Mesenchymal stem cell (in vitro differentiated cells and primary cell): ENCODE measurements around the gene BMPR1B.

Experiments used
- DNase-seq: peaks from one replicate; pipeline ENCODE4 v3.0.0-alpha.2; 2013
- H2AFZ ChIP-seq: one replicate; pipeline ENCODE4 v1.6.1; 2013; ENCODE audit warnings: low read depth, mild to moderate bottlenecking, control low read depth, inconsistent platforms, low read length, moderate library complexity
- H2AK5ac ChIP-seq: 2 replicates; pipeline ENCODE4 v1.6.1; 2013; ENCODE audit warnings: low read length, moderate library complexity, mild to moderate bottlenecking, inconsistent platforms; ENCODE audit not compliant: severe bottlenecking
- H2BK120ac ChIP-seq: one replicate; pipeline ENCODE4 v1.6.1; 2013; ENCODE audit warnings: low read depth, mild to moderate bottlenecking, inconsistent platforms, low read length, moderate library complexity
- H2BK12ac ChIP-seq, 2 experiments: one replicate each; pipeline ENCODE4 v1.6.1; 2013; ENCODE audit warnings: inconsistent platforms in 2 of 2, low read length in 2 of 2, mild to moderate bottlenecking in 2 of 2, moderate library complexity in 2 of 2, control low read depth in 1 of 2
- H2BK15ac ChIP-seq: one replicate; pipeline ENCODE4 v1.6.1; 2013; ENCODE audit warnings: mild to moderate bottlenecking, low read depth, inconsistent platforms; ENCODE audit not compliant: poor library complexity, severe bottlenecking
- H2BK5ac ChIP-seq: 2 replicates; pipeline ENCODE4 v1.6.1; 2013; ENCODE audit warnings: low read depth, mild to moderate bottlenecking, low read length, control low read depth, inconsistent platforms; ENCODE audit not compliant: poor library complexity, severe bottlenecking
- H3K14ac ChIP-seq, 2 experiments: one replicate each; pipeline ENCODE4 v1.6.1; 2013; ENCODE audit warnings: inconsistent platforms in 2 of 2, low read length in 2 of 2, control low read depth in 1 of 2, mild to moderate bottlenecking in 1 of 2, moderate library complexity in 1 of 2
- H3K18ac ChIP-seq, 2 experiments: one replicate each; pipeline ENCODE4 v1.6.1; 2013; ENCODE audit warnings: inconsistent platforms in 2 of 2, low read length in 2 of 2, control low read depth in 1 of 2, low read depth in 1 of 2, mild to moderate bottlenecking in 1 of 2
- H3K23ac ChIP-seq, 2 experiments: one replicate each; pipeline ENCODE4 v1.6.1; 2013; ENCODE audit warnings: inconsistent platforms in 2 of 2, low read length in 2 of 2, mild to moderate bottlenecking in 2 of 2, moderate library complexity in 2 of 2, control low read depth in 1 of 2
- H3K27ac ChIP-seq: 2 replicates; pipeline ENCODE4 v1.5.1; 2013; ENCODE audit warnings: mild to moderate bottlenecking, moderate library complexity, low read length, control low read depth, inconsistent platforms; ENCODE audit not compliant: poor library complexity, severe bottlenecking
- H3K27me3 ChIP-seq, 2 experiments: 2 replicates each; pipeline versions ENCODE4 v1.6.1 to v1.7.0; 2013; ENCODE audit warnings: low read length in 2 of 2, mild to moderate bottlenecking in 2 of 2, moderate library complexity in 2 of 2, control low read depth in 1 of 2, inconsistent platforms in 1 of 2; ENCODE audit not compliant: control insufficient read depth in 1 of 2, insufficient read depth in 1 of 2
- H3K36me3 ChIP-seq, 2 experiments: 2 replicates each; pipeline versions ENCODE4 v1.6.1 to v1.7.0; 2013; ENCODE audit warnings: low read length in 2 of 2, control low read depth in 1 of 2, inconsistent platforms in 1 of 2, low read depth in 1 of 2, mild to moderate bottlenecking in 1 of 2; ENCODE audit not compliant: insufficient read depth in 2 of 2, control insufficient read depth in 1 of 2
- H3K4ac ChIP-seq, 2 experiments: one replicate each; pipeline ENCODE4 v1.6.1; 2013; ENCODE audit warnings: inconsistent platforms in 2 of 2, low read length in 2 of 2, mild to moderate bottlenecking in 2 of 2, moderate library complexity in 2 of 2, control low read depth in 1 of 2, low read depth in 1 of 2
- H3K4me1 ChIP-seq: 2 replicates; pipeline ENCODE4 v1.6.1; 2013; ENCODE audit warnings: low read depth, low read length, control low read depth; ENCODE audit not compliant: control insufficient read depth, insufficient read depth
- H3K4me2 ChIP-seq: 2 replicates; pipeline ENCODE4 v1.6.1; 2013; ENCODE audit warnings: low read length, mild to moderate bottlenecking, inconsistent platforms; ENCODE audit not compliant: poor library complexity, severe bottlenecking
- H3K4me3 ChIP-seq, 2 experiments: 2 replicates each; pipeline versions ENCODE4 v1.5.1 to v1.7.0; 2013; ENCODE audit warnings: low read length in 2 of 2, mild to moderate bottlenecking in 2 of 2, control low read depth in 1 of 2, low read depth in 1 of 2; ENCODE audit not compliant: insufficient read depth in 1 of 2
- H3K79me1 ChIP-seq: replicated peaks from 2 replicates; pipeline ENCODE4 v1.6.1; 2013; ENCODE audit warnings: mild to moderate bottlenecking, control low read depth, low read length, inconsistent platforms; ENCODE audit not compliant: poor library complexity, severe bottlenecking
- H3K9ac ChIP-seq: 2 replicates; pipeline ENCODE4 v1.7.0; 2013; ENCODE audit warnings: mild to moderate bottlenecking, low read length, moderate library complexity
- H3K9me3 ChIP-seq: 2 replicates; pipeline ENCODE4 v1.7.0; 2013; ENCODE audit warnings: mild to moderate bottlenecking, low read length; ENCODE audit not compliant: control insufficient read depth
- H4K8ac ChIP-seq: one replicate; pipeline ENCODE4 v1.6.1; 2013; ENCODE audit warnings: inconsistent platforms, mild to moderate bottlenecking, low read length, moderate library complexity
- H4K91ac ChIP-seq: one replicate; pipeline ENCODE4 v1.6.1; 2013; ENCODE audit warnings: mild to moderate bottlenecking, low read length, inconsistent platforms
- WGBS: methylation state at CpG from one replicate; pipeline ENCODE4 v1.1.7; 2013; ENCODE audit warnings: mixed read lengths; 5-methylcytosine and 5-hydroxymethylcytosine counted together

The BMPR1B gene

DNA sequence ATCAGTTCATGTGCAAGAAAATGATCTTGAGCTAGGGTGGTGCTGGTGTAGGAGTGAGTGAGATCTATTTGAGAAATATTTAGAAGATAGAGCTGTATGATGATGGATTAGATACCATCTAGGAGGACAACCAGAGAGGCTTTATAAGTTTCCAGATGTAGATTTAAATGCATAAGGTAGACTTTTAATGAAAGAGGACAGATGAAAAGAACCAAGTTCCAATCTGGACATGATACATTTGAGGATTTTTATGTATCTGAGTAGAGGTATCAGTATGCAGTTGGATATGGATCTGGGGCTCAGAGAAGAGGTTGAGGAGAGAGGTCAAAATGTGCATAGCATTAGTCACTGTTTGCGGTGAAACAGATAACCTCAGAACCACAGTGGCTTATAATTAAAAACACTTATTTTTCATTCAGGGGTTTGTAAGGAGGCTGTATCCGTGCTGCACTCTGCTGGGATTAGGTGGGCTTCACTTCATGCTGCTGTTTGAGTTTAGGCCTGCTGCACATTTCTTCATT lies 348.7 kb downstream of the BMPR1B start:
- H3K4me2 ChIP-seq, result no peak overlapping the region
- H2BK12ac ChIP-seq, result no peak overlapping the region
- no peak overlapping the region for H3K9ac ChIP-seq
- no peak overlapping the region for H3K14ac ChIP-seq
- H3K79me1 ChIP-seq, result no peaks in the 10 kb centered on the region
- no peak overlapping the region for H2AK5ac ChIP-seq
- no peak overlapping the region for H2AFZ ChIP-seq
- H3K27ac ChIP-seq, result no peak overlapping the region
- no peak overlapping the region for H4K8ac ChIP-seq
- H2BK15ac ChIP-seq, result no peak overlapping the region
- H4K91ac ChIP-seq, result no peak overlapping the region
- no peak overlapping the region for H2BK5ac ChIP-seq
- no peak overlapping the region for H2BK120ac ChIP-seq
- no peak overlapping the region for H3K23ac ChIP-seq
- no peaks in the 10 kb centered on the region for H3K9me3 ChIP-seq
- no peak for DNase-seq
- H3K4me1 ChIP-seq, result no peaks in the 10 kb centered on the region
- no peak overlapping the region for H3K4ac ChIP-seq
- no peak overlapping the region for H3K18ac ChIP-seq
- no peaks in the 10 kb centered on the region for H3K36me3 ChIP-seq
- H3K27me3 ChIP-seq, result no peaks in the 10 kb centered on the region
- no peak overlapping the region for H3K4me3 ChIP-seq
- 100% methylated on average over 1 of the region's 2 CpGs for WGBS

DNA sequence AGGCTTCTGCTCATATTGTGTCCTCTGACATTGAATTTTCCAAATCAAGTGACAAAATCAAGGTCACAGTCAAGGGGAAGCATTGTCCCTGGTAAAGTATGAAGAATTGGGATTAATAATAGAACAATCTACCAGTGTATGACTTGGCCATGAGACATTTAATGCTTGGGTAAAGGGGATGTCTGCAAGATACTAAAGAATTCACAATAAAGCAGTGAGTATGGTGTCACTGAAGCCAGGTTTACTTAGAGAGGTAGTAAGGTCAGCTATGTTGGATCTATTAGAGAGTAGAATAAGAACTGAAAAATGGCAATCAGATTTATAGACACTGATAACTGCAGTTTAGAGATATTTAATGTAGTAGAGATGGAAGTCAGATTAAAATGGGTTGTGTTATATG lies 349.2 kb downstream of the BMPR1B start:
- H2BK15ac ChIP-seq, result no peak overlapping the region
- no peak for DNase-seq
- H3K4me2 ChIP-seq, result no peak overlapping the region
- no peak overlapping the region for H3K27ac ChIP-seq
- H4K91ac ChIP-seq, result no peak overlapping the region
- no peak overlapping the region for H3K4me3 ChIP-seq
- no peak overlapping the region for H3K9ac ChIP-seq
- no peaks in the 10 kb centered on the region for H3K27me3 ChIP-seq
- H3K36me3 ChIP-seq, result peaks cover 0 to under 1% of the 10 kb centered on the region in 2 experiments
- no peak overlapping the region for H2BK5ac ChIP-seq
- H3K23ac ChIP-seq, result no peak overlapping the region
- no peak overlapping the region for H3K18ac ChIP-seq
- no peak overlapping the region for H2BK120ac ChIP-seq
- no peak overlapping the region for H2BK12ac ChIP-seq
- no peak overlapping the region for H2AK5ac ChIP-seq
- no peaks in the 10 kb centered on the region for H3K4me1 ChIP-seq
- H3K14ac ChIP-seq, result no peak overlapping the region
- H4K8ac ChIP-seq, result no peak overlapping the region
- H3K9me3 ChIP-seq, result no peaks in the 10 kb centered on the region
- no peak overlapping the region for H2AFZ ChIP-seq
- H3K79me1 ChIP-seq, result no peaks in the 10 kb centered on the region
- no peak overlapping the region for H3K4ac ChIP-seq

DNA sequence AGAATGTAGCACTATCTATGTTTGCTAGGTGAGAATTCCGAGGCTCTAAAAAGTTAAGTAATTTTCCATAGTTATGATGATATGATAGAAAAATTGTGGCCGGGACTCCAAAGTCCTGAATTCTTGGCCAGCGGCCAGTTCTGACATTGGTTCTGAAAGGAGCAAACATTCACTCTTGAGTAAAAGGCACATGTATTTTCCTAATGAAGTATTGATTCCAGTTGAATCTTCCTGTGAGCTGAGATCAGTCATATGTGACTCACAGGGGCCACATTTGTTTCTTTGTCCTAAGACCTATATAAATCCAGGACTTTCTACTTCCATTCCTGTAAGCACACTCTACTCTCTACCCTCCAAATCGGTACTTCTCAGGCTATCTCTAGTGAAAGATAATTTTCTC lies 349.9 kb downstream of the BMPR1B start:
- Histone ChIP-seq H3K79me1 (no peaks in the 10 kb centered on the region), H4K91ac (no peak overlapping the region), H3K23ac (no peak overlapping the region), H3K4me3 (no peak overlapping the region), H3K9ac (no peak overlapping the region), H3K27ac (no peak overlapping the region), H3K36me3 (peaks cover 0 to 3% of the 10 kb centered on the region in 2 experiments), H2BK120ac (no peak overlapping the region), H3K9me3 (no peaks in the 10 kb centered on the region), H2BK15ac (no peak overlapping the region), H2AK5ac (no peak overlapping the region), H3K4ac (no peak overlapping the region), H3K4me2 (no peak overlapping the region), H2BK12ac (no peak overlapping the region), H3K4me1 (no peaks in the 10 kb centered on the region), H2BK5ac (no peak overlapping the region), H4K8ac (no peak overlapping the region), H2AFZ (no peak overlapping the region), H3K27me3 (no peaks in the 10 kb centered on the region), H3K18ac (no peak overlapping the region), H3K14ac (no peak overlapping the region)
- DNase-seq, result no peak
- 96% methylated on average over 3 of the region's 4 CpGs for WGBS

DNA sequence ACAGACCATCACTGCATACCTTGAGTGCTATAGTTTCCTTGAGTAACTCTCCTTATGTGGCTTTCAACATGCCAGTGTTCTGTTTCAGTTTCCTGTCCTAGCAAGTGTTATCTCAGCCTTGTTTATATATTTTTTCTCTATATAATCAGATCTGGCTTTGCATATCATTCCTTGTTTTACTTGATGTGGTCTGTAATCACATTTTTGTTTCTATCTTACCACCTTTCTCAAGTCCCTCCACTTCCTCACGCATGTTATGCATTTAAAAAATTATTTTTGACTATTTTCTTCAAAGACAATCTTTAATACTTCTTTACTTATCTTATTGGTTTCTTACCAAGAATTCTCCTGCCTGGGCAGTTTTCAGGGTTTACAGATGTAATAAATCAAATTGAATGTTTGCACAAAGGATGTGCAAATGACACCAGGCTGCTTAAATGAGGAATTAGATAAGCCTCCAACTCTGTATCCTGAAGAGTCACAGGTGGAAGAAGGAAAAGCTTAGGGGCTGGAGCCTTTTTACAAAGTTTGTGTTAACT lies 351.2 kb downstream of the BMPR1B start:
- no peak overlapping the region for H2BK12ac ChIP-seq
- no peak overlapping the region for H2BK120ac ChIP-seq
- no peak overlapping the region for H3K14ac ChIP-seq
- H4K91ac ChIP-seq, result no peak overlapping the region
- no peak overlapping the region for H3K18ac ChIP-seq
- no peak overlapping the region for H3K4ac ChIP-seq
- no peak overlapping the region for H3K27ac ChIP-seq
- no peak overlapping the region for H2AFZ ChIP-seq
- no peak overlapping the region for H4K8ac ChIP-seq
- no peak overlapping the region for H3K9ac ChIP-seq
- H2BK5ac ChIP-seq, result no peak overlapping the region
- peaks cover 0 to 3% of the 10 kb centered on the region in 2 experiments for H3K36me3 ChIP-seq
- no peaks in the 10 kb centered on the region for H3K27me3 ChIP-seq
- H3K4me3 ChIP-seq, result no peak overlapping the region
- WGBS, result no CpG with 5 or more reads among the region's 1 CpG
- no peak for DNase-seq
- no peak overlapping the region for H3K23ac ChIP-seq
- no peaks in the 10 kb centered on the region for H3K4me1 ChIP-seq
- H2BK15ac ChIP-seq, result no peak overlapping the region
- no peaks in the 10 kb centered on the region for H3K79me1 ChIP-seq
- H3K9me3 ChIP-seq, result no peaks in the 10 kb centered on the region
- H3K4me2 ChIP-seq, result no peak overlapping the region
- no peak overlapping the region for H2AK5ac ChIP-seq
